Measurements from ENCODE around the gene RNF5.

DNA sequence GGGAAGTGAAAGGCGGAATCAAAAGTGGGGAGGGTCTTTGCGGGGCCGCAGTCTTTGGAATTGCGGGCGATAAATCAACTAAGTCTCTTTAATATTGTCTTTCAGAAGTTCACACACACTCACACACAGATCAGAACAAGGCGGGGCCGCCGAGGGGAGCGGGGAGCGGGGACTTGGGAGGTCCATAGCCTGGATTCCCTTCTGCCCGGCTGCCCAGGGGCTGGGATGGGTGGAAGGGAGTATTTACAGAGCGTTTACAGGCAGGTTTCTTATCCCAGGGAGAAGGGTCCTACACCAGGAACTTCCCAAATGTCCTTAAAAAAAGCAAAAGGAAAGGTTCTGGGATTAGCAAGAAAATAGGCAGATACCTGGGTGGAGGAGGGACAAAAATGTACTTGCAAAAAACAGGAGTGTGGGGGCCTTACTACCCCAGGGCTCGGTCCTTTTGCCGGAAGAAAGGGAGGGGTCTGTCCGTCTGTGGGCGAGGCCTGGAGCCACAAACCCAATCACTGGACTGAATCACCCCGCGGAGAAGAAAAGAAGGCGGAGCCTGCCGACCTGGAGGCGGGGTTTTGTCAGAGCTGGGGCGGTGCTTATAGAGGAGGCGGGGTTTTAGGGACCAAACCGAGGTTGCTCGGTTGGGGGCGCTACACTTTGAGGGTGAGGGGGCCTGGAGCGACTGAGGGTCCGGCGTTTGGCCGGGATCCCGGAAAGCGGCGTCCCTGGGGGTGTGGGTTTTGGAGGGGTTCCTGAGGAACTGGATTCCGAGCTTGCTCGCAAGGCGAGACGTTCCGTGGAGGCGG is 29.7 kb upstream of the RNF5 start:
- no peak for TF ChIP-seq EZH2 (IDR thresholded peaks at IDR 0.05; ENCODE audit: insufficient read depth, poor library complexity, severe bottlenecking)
- TF ChIP-seq EZH2phosphoT487 (IDR thresholded peaks at IDR 0.05; ENCODE audit: insufficient read depth, low read depth), result no peak
